ENCODE results near the gene WWC2. TPM values are rescaled to one million over a fixed set of nuclear protein-coding genes. Genes with fewer than 3 reads are reported as not detected.

WWC2 gene
- total RNA-seq, 4 donors from 2014 or later = 24.3 to 50.7 (median 41.8) TPM

DNA sequence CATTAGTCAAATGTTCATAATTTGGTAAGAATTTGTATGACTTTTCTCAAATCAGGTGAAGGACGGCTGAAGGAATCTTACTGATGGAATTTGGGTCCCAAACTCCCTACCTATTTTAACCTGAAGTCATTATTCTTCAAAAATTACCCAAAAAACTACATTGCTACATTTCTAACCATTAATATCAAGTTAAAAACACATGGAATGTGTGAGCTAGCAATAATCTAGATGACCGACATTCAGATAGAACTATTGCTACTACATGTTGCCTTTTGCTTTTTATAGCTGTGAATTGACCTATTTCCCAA is 25.3 kb upstream of the WWC2 start:
- TF ChIP-seq, protein P1, sequence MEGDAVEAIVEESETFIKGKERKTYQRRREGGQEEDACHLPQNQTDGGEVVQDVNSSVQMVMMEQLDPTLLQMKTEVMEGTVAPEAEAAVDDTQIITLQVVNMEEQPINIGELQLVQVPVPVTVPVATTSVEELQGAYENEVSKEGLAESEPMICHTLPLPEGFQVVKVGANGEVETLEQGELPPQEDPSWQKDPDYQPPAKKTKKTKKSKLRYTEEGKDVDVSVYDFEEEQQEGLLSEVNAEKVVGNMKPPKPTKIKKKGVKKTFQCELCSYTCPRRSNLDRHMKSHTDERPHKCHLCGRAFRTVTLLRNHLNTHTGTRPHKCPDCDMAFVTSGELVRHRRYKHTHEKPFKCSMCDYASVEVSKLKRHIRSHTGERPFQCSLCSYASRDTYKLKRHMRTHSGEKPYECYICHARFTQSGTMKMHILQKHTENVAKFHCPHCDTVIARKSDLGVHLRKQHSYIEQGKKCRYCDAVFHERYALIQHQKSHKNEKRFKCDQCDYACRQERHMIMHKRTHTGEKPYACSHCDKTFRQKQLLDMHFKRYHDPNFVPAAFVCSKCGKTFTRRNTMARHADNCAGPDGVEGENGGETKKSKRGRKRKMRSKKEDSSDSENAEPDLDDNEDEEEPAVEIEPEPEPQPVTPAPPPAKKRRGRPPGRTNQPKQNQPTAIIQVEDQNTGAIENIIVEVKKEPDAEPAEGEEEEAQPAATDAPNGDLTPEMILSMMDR (IDR thresholded peaks at IDR 0.05; ENCODE audit: low read depth) = no peak

GRCh38 chr4:183074288-183074990 is 24.6 kb upstream of the WWC2 start:
- TF ChIP-seq, protein P1 (IDR thresholded peaks at IDR 0.05; ENCODE audit: low read depth) = no peak

DNA sequence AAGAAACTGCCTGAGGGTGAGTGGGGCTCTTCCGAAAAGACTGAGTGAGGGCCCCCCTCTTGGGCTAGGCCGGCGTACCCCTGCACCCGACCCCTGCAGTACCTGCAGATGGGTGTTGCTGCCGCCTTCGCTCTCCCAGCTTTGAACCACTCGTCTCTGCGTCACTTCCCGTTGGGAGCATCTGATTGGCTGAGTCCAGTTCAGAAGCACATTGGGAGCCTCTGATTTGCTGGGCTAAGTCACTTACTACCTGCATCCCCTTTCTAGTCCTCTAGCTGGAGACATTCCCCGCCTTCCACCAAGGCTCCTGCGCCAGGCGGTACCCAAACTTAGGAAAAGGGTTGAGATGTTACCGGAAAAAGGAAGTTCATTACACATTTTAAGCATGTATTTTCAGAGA is 20.4 kb upstream of the WWC2 start:
- TF ChIP-seq, protein P1 (IDR thresholded peaks at IDR 0.05; ENCODE audit: low read depth) = no peak

DNA sequence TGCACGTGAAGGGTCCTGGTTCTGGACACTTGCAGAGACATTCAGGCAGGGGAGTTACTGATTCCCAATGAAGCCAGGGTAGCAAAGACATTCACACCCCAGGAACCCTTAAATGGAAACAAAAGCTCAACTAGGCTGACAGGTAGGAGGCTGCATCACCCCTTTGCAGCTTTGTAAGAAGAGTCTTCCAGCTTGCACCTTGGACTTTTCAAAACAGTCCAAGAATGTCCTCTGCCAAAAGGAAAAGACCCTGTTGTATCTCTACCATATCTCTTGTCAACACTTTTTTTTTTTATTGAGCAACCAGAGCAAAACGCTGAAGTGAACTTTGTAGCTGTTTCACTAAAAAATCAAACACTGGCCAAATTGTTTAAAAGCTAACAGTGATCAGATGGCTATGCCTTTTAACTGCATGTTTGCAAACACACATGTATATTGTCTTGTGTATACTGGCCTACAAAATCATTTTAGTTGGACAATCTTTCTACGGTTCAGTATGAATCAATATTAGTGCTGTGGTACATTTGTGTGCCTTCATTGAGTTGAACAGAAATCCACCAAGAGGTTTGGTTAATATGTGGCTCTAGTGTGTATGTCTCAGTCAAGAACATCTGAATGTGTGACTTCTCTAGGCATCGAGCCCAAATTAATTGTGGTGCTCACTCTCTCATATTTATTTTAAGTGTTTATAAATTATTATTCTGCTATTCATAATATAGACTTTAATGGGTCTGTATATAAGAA is 18.5 kb upstream of the WWC2 start:
- TF ChIP-seq, protein P1 (IDR thresholded peaks at IDR 0.05; ENCODE audit: low read depth) = no peak

DNA sequence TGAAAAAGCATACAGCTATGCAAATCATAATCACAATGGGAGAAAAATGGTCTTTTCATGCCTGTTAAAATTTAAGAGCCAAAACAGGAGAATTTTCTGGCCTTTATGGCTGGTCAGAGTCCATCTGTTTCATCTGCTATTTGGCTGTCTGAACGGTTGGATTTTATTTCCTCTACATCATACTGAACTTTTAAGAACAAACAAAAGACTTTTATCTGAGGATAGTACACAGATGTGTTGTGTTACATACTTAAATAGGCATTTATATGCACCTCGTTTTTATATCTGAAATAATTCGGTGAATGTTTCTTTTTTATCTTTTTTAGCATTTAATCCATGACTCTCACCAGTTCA is 18.0 kb upstream of the WWC2 start:
- TF ChIP-seq, protein P1 (IDR thresholded peaks at IDR 0.05; ENCODE audit: low read depth) = no peak

DNA sequence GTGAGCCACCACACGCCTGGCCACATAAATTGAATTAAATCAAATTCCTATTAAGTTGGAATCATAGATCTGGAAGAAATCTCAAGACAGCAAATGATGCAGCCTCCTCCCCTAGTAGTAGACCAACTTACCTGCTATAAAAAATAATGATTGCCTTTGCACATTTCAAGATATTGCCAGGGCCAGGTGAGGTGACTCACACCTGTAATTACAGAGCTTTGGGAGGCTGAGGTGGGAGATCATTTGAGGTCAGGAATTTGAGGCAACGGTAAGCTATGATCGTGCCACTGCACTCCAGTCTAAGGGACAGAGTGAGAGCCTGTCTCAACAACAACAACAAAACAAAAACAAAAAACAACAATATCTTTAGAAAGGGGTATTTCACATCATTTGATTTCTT is 17.0 kb upstream of the WWC2 start:
- TF ChIP-seq, protein P1 (IDR thresholded peaks at IDR 0.05; ENCODE audit: low read depth) = no peak

GRCh38 chr4:183094393-183095198 is 4.5 kb upstream of the WWC2 start:
- TF ChIP-seq, protein P1 (IDR thresholded peaks at IDR 0.05; ENCODE audit: low read depth) = no peak

Measured in subcutaneous adipose tissue (tissue), 4 donors.